B cell (primary cell): ENCODE measurements around the gene TULP1. TPM values are rescaled to one million over a fixed set of nuclear protein-coding genes. Genes with fewer than 3 reads are reported as not detected.

Source experiments
- ATAC-seq: fragments of 200-7000 bp; cut with Tn5 transposase; one replicate; pipeline ENCODE4 v1.10.0; 2021; ENCODE audit warnings: low read depth, mild to moderate bottlenecking, moderate number of reproducible peaks, moderate library complexity
- CTCF ChIA-PET: fragments of 350-600 bp; sonication (Branson Sonifier 250); formaldehyde crosslinking; loops from one replicate; lab custom pipeline; 2021; ENCODE audit warnings: antibody characterized with exemption, inconsistent platforms; lab: Charles Lee
- POLR2A ChIA-PET: fragments of 350-600 bp; sonication (Branson Sonifier 250); formaldehyde crosslinking; loops from one replicate; lab custom pipeline; 2021; ENCODE audit warnings: antibody characterized with exemption; lab: Charles Lee
- DNase-seq: peaks from one replicate; pipeline ENCODE4 v3.0.0; 2013
- H2AFZ ChIP-seq: 2 replicates; pipeline ENCODE4 v1.6.1; 2012; ENCODE audit warnings: mild to moderate bottlenecking, low read depth, low read length; ENCODE audit not compliant: insufficient read depth, poor library complexity, severe bottlenecking
- H3K27ac ChIP-seq, 2 donors: 1 replicate in 1 of 2; 2 replicates in 1 of 2; pipeline ENCODE4 v1.5.1; 2012 to 2013; ENCODE audit warnings: low read length in 2 of 2, mild to moderate bottlenecking in 2 of 2, moderate library complexity in 1 of 2
- H3K27me3 ChIP-seq, 4 experiments: fragments of 200-600 bp in 1 of 4; sonication (generic) in 1 of 4; replicated peaks in 1 of 4; 1 replicate in 2 of 4; 2 replicates in 2 of 4; pipeline versions ENCODE4 v1.6.1 to v1.7.0; 2013 to 2016; ENCODE audit warnings: low read length in 3 of 4, mild to moderate bottlenecking in 2 of 4, mixed read lengths in 1 of 4, moderate library complexity in 1 of 4; ENCODE audit not compliant: insufficient read depth in 4 of 4, control insufficient read depth in 3 of 4; ENCODE audit errors: control extremely low read depth in 1 of 4
- H3K36me3 ChIP-seq, 2 experiments: replicated peaks in 1 of 2; 1 replicate in 1 of 2; 2 replicates in 1 of 2; pipeline versions ENCODE4 v1.6.1 to v1.7.1; 2013; ENCODE audit warnings: low read length in 1 of 2; ENCODE audit not compliant: insufficient read depth in 2 of 2, control insufficient read depth in 1 of 2; ENCODE audit errors: control extremely low read depth in 1 of 2, extremely low read depth in 1 of 2
- H3K4me1 ChIP-seq, 2 donors: fragments of 200-600 bp in 1 of 2; sonication (generic) in 1 of 2; 1 replicate in 1 of 2; 2 replicates in 1 of 2; pipeline versions ENCODE4 v1.5.1 to v1.6.1; 2013 to 2017; ENCODE audit warnings: low read length in 2 of 2; ENCODE audit not compliant: control insufficient read depth in 2 of 2, insufficient read depth in 2 of 2
- H3K4me2 ChIP-seq: replicated peaks from 2 replicates; pipeline ENCODE3; 2012; ENCODE audit warnings: mild to moderate bottlenecking, low read depth, low read length; ENCODE audit not compliant: poor library complexity, severe bottlenecking
- H3K4me3 ChIP-seq, 5 experiments: fragments of 200-600 bp in 1 of 5; sonication (generic) in 1 of 5; 1 replicate in 3 of 5; 2 replicates in 2 of 5; pipeline versions ENCODE4 v1.5.1 to v1.7.0; 2011 to 2016; ENCODE audit warnings: low read length in 4 of 5, mild to moderate bottlenecking in 4 of 5, low read depth in 2 of 5, control low read depth in 1 of 5, moderate library complexity in 1 of 5; ENCODE audit not compliant: insufficient read depth in 1 of 5; ENCODE audit errors: control extremely low read depth in 1 of 5, extremely low read depth in 1 of 5
- H3K79me2 ChIP-seq: fragments of 200-600 bp; sonication (generic); one replicate; pipeline ENCODE4 v1.6.0; 2016; ENCODE audit warnings: low read length; ENCODE audit not compliant: control insufficient read depth, insufficient read depth
- H3K9ac ChIP-seq: fragments of 200-600 bp; sonication (generic); 2 replicates; pipeline ENCODE4 v1.6.1; 2017; ENCODE audit warnings: mild to moderate bottlenecking, low read length, moderate library complexity
- H3K9me3 ChIP-seq, 3 donors: one replicate each; pipeline versions ENCODE4 v1.6.1 to v1.7.1; 2013; ENCODE audit warnings: low read length in 2 of 3; ENCODE audit not compliant: control insufficient read depth in 2 of 3, insufficient read depth in 1 of 3; ENCODE audit errors: control extremely low read depth in 1 of 3
- H4K20me1 ChIP-seq: 2 replicates; pipeline ENCODE4 v1.6.0; 2012; ENCODE audit warnings: mild to moderate bottlenecking, low read length; ENCODE audit not compliant: insufficient read depth, control insufficient read depth, poor library complexity, severe bottlenecking
- H3K27ac Mint-ChIP-seq: one replicate; pipeline ENCODE4 v1.8.0; 2021; ENCODE audit warnings: mixed read lengths
- H3K27me3 Mint-ChIP-seq: one replicate; pipeline ENCODE4 v1.8.0; 2021; ENCODE audit warnings: mixed read lengths
- H3K4me1 Mint-ChIP-seq: one replicate; pipeline ENCODE4 v1.8.0; 2021; ENCODE audit warnings: mixed read lengths
- H3K4me3 Mint-ChIP-seq: one replicate; pipeline ENCODE4 v1.8.0; 2021; ENCODE audit warnings: mixed read lengths
- H3K9me3 Mint-ChIP-seq: one replicate; pipeline ENCODE4 v1.8.0; 2022; ENCODE audit warnings: mixed read lengths; ENCODE audit not compliant: insufficient read depth
- EZH2 ChIP-seq: IDR thresholded peaks from 2 replicates; pipeline ENCODE4 v1.6.1; 2012; ENCODE audit warnings: borderline replicate concordance, low read depth, mild to moderate bottlenecking, moderate library complexity, low read length; ENCODE audit not compliant: insufficient read depth, poor library complexity, severe bottlenecking
- WGBS: methylation state at CpG from one replicate; pipeline ENCODE4 v1.1.5; 2013; ENCODE audit warnings: missing lambda C conversion rate; ENCODE audit not compliant: insufficient coverage; 5-methylcytosine and 5-hydroxymethylcytosine counted together
- intact Hi-C: fragments of 100-400 bp; cut with micrococcal nuclease; formaldehyde crosslinking; loops from one replicate; pipeline ENCODE4 v1.10.0; 2022
- polyA plus RNA-seq: library from polyadenylated mRNA; depleted of rRNA; stranded (reverse); fragments of >200 nt; gene quantifications from 2 replicates; pipeline ENCODE4 v1.2.3, GENCODE V29; 2012
- total RNA-seq, 2 donors: library from RNA; stranded (reverse); fragments of 120-200 nt in 1 of 2; gene quantifications; 1 replicate in 1 of 2; 2 replicates in 1 of 2; pipeline versions ENCODE4 v1.2.3 to v1.2.4, GENCODE V29; 2013 to 2022
- TF ChIP-seq, protein P1 (sequence below): fragments of 200-600 bp; IDR thresholded peaks from one replicate; pipeline ENCODE4 v1.8.0; 2022; ENCODE audit warnings: antibody characterized with exemption, mild to moderate bottlenecking

TULP1 gene
- total and polyA plus RNA-seq, 2 donors (not counting 1 experiment from before 2014, with no cell fraction given): not detected

DNA sequence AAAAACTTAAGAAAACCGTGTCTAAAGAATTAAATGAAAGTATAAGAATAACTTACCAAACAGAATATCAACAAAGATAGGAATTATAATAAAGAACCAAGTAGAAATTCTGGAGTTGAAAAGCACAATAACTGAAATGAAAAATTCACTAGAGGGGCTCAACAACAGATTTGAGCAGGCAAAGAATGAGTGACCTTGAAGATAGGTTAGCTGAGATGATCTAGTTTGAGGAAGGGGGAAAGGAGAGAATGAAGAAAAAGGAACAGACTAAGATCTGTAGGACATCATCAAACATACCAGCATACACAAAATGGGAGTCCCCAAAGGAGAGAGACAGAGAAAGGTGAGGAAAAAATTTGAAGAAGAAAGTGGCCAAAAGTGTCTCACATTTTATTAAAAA is 37.7 kb upstream of the TULP1 start:
- DNase-seq: no peak
- Histone ChIP-seq H3K4me3 (no peak overlapping the region), H4K20me1 (no peaks in the 10 kb centered on the region), H3K79me2 (no peaks in the 10 kb centered on the region), H2AFZ (no peak overlapping the region), H3K4me2 (no peak overlapping the region), H3K27ac (no peak overlapping the region), H3K27me3 (peaks cover 0 to 13% (median 2%) of the 10 kb centered on the region in 4 experiments), H3K9ac (no peak overlapping the region), H3K36me3 (no peaks in the 10 kb centered on the region), H3K9me3 (peaks cover 3 to 19% (median 12%) of the 10 kb centered on the region in 3 donors), H3K4me1 (no peaks in the 10 kb centered on the region)
- WGBS: no CpG with 5 or more reads among the region's 1 CpG
- no peak for ATAC-seq
- TF ChIP-seq, protein P1, sequence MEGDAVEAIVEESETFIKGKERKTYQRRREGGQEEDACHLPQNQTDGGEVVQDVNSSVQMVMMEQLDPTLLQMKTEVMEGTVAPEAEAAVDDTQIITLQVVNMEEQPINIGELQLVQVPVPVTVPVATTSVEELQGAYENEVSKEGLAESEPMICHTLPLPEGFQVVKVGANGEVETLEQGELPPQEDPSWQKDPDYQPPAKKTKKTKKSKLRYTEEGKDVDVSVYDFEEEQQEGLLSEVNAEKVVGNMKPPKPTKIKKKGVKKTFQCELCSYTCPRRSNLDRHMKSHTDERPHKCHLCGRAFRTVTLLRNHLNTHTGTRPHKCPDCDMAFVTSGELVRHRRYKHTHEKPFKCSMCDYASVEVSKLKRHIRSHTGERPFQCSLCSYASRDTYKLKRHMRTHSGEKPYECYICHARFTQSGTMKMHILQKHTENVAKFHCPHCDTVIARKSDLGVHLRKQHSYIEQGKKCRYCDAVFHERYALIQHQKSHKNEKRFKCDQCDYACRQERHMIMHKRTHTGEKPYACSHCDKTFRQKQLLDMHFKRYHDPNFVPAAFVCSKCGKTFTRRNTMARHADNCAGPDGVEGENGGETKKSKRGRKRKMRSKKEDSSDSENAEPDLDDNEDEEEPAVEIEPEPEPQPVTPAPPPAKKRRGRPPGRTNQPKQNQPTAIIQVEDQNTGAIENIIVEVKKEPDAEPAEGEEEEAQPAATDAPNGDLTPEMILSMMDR: no peak
- no peak for TF ChIP-seq EZH2
- CTCF ChIA-PET: interaction anchor here (0.6 to 1.5 kb wide), 3 partner anchors 101 to 273 kb away, joined by 3 to 5 read pairs (median 3); no protein-coding TSS in a partner anchor
- POLR2A ChIA-PET: no interaction called here
- H3K27ac Mint-ChIP-seq: no peak overlapping the region
- H3K9me3 Mint-ChIP-seq: peaks cover 8% of the 10 kb centered on the region
- no peaks in the 10 kb centered on the region for H3K4me1 Mint-ChIP-seq
- intact Hi-C loops: no loop called here
- H3K4me3 Mint-ChIP-seq: no peak overlapping the region
- peaks cover 23% of the 10 kb centered on the region for H3K27me3 Mint-ChIP-seq

DNA sequence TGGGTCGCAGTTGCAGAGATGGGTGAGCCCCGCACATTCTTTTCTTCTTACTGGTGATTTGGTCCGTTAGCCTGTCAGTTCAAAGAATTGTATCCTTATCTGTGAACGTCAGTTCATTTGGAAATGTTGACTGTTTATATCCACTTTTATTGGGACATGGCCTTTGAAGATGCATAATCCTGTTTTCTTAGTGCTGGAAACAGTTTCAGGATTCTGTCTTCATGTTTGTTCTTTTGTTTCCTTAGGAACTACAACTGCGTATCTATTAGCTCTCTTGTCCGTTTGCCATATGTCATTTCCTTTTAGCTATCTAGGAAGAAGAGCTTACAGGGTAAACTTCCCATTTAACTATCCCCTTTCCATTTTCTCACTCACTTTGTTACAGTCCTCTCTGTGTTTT is 35.0 kb upstream of the TULP1 start:
- Histone ChIP-seq H4K20me1 (no peaks in the 10 kb centered on the region), H3K4me2 (no peak overlapping the region), H2AFZ (no peak overlapping the region), H3K27me3 (peaks cover 0 to 13% (median 2%) of the 10 kb centered on the region in 4 experiments), H3K36me3 (no peaks in the 10 kb centered on the region), H3K27ac (no peak overlapping the region), H3K9ac (no peak overlapping the region), H3K9me3 (peaks cover 3 to 19% (median 12%) of the 10 kb centered on the region in 3 donors), H3K79me2 (no peaks in the 10 kb centered on the region), H3K4me1 (no peaks in the 10 kb centered on the region), H3K4me3 (no peak overlapping the region)
- ChIA-PET POLR2A (no interaction called here), CTCF (interaction anchor here (0.7 kb wide), 1 partner anchor 189 kb away, joined by 3 read pairs; no protein-coding TSS in a partner anchor)
- intact Hi-C loops: no loop called here
- H3K27me3 Mint-ChIP-seq: peaks cover 23% of the 10 kb centered on the region
- peaks cover 8% of the 10 kb centered on the region for H3K9me3 Mint-ChIP-seq
- no peak for ATAC-seq
- no peaks in the 10 kb centered on the region for H3K4me1 Mint-ChIP-seq
- H3K27ac Mint-ChIP-seq: no peak overlapping the region
- no peak overlapping the region for H3K4me3 Mint-ChIP-seq
- 95% methylated on average over 6 of the region's 6 CpGs for WGBS
- no peak for DNase-seq
- TF ChIP-seq, protein P1: no peak
- TF ChIP-seq EZH2: no peak
